Gastrocnemius medialis (tissue), 4 donors: ENCODE results near the gene PTPA.

Source experiments
- CTCF ChIP-seq, 5 experiments: fragments of 450-650 bp in 3 of 5; fragments of 200-600 bp in 2 of 5; sonication (generic) in 2 of 5; IDR thresholded peaks in 4 of 5; conservative IDR thresholded peaks in 1 of 5; 1 replicate in 4 of 5; 2 replicates in 1 of 5; pipeline ENCODE4 v1.5.1; 2016 to 2019; ENCODE audit warnings: antibody characterized with exemption in 5 of 5, mild to moderate bottlenecking in 3 of 5, moderate library complexity in 3 of 5
- POLR2A ChIP-seq, 2 donors: fragments of 450-650 bp; IDR thresholded peaks; one replicate each; pipeline ENCODE4 v1.6.1; 2017; ENCODE audit warnings: antibody characterized with exemption in 2 of 2, mild to moderate bottlenecking in 2 of 2, moderate library complexity in 2 of 2

GRCh38 chr9:129193655-129194054 is 82.4 kb downstream of the PTPA start:
- no peak for TF ChIP-seq CTCF (IDR thresholded peaks at IDR 0.05 in 4 of 5, conservative IDR thresholded peaks at IDR 0.05 in 1 of 5)
- no peak for TF ChIP-seq POLR2A (IDR thresholded peaks at IDR 0.05)
